PFSK-1 (cell line): ENCODE measurements around the gene ACRV1.

Experiments
- FOXP2 ChIP-seq: optimal IDR thresholded peaks from 2 replicates; pipeline ENCODE3; 2011; ENCODE audit warnings: borderline replicate concordance, control low read depth, inconsistent platforms; ENCODE audit not compliant: insufficient read depth; ENCODE audit errors: extremely low read length, extremely low read depth
- POLR2AphosphoS5 ChIP-seq: IDR thresholded peaks from 2 replicates; pipeline ENCODE4 v1.6.1; 2012; ENCODE audit warnings: low read depth, mild to moderate bottlenecking, control low read depth, low read length, moderate library complexity
- REST ChIP-seq, 2 experiments: IDR thresholded peaks; 2 replicates each; pipeline versions ENCODE4 v1.6.1 to v1.8.0; 2011 to 2012; ENCODE audit warnings: low read depth in 2 of 2, low read length in 2 of 2, control low read depth in 1 of 2, inconsistent platforms in 1 of 2, mild to moderate bottlenecking in 1 of 2, moderate library complexity in 1 of 2; ENCODE audit not compliant: insufficient read depth in 1 of 2
- SIN3A ChIP-seq: IDR thresholded peaks from 2 replicates; pipeline ENCODE4 v1.6.1; 2012; ENCODE audit warnings: mild to moderate bottlenecking, low read length, moderate library complexity, borderline replicate concordance; ENCODE audit not compliant: insufficient read depth
- TAF1 ChIP-seq: IDR thresholded peaks from 2 replicates; pipeline ENCODE4 v1.6.1; 2012; ENCODE audit warnings: low read length, control low read depth, borderline replicate concordance; ENCODE audit not compliant: insufficient read depth

- TF ChIP-seq POLR2AphosphoS5 (no peak), TAF1 (no peak), REST (IDR thresholded peaks at IDR 0.05; ENCODE audit: insufficient read depth in 1 of 2, low read depth in 2 of 2, low read length in 2 of 2) (no peak), SIN3A (no peak), FOXP2 (no peak)
Measured at GRCh38 chr11:125724125-125724524, 43.5 kb upstream of the ACRV1 start.
